Transverse colon (tissue), 4 donors: Measurements from ENCODE around the gene SLC22A14. TPM values are rescaled to one million over a fixed set of nuclear protein-coding genes. Genes with fewer than 3 reads are reported as not detected.
A peak's percentile ranks its signal among the peaks of the same experiment; 100 is the strongest.

ENCODE experiments used
- DNase-seq: peaks from one replicate; pipeline ENCODE4 v3.0.0-alpha.2; 2019
- H3K27ac ChIP-seq, 4 donors: fragments of 200-600 bp; sonication (generic); 2 replicates each; pipeline ENCODE4 v1.5.1; 2016 to 2018; ENCODE audit warnings: inconsistent platforms in 4 of 4
- H3K27me3 ChIP-seq: fragments of 200-600 bp; sonication (generic); 2 replicates; pipeline ENCODE4 v1.5.1; 2017; ENCODE audit warnings: inconsistent platforms
- H3K36me3 ChIP-seq, 4 donors: fragments of 200-600 bp; sonication (generic); 2 replicates each; pipeline ENCODE4 v1.5.1; 2017 to 2019; ENCODE audit warnings: inconsistent platforms in 4 of 4
- H3K4me1 ChIP-seq, 4 donors: fragments of 200-600 bp; sonication (generic); 2 replicates each; pipeline ENCODE4 v1.5.1; 2017 to 2020; ENCODE audit warnings: inconsistent platforms in 4 of 4
- H3K4me3 ChIP-seq, 4 donors: fragments of 200-600 bp; sonication (generic); 1 replicate in 1 of 4; 2 replicates in 3 of 4; pipeline versions ENCODE4 v1.5.1 to v1.6.1; 2017 to 2019; ENCODE audit warnings: inconsistent platforms in 4 of 4
- H3K9me3 ChIP-seq, 2 donors: fragments of 200-600 bp; sonication (generic); 2 replicates each; pipeline ENCODE4 v1.5.1; 2017 to 2019; ENCODE audit warnings: inconsistent platforms in 2 of 2
- EP300 ChIP-seq: sonication (generic); formaldehyde crosslinking; IDR thresholded peaks from one replicate; pipeline ENCODE4 v1.6.1; 2017; ENCODE audit warnings: antibody characterized with exemption, low read depth
- POLR2A ChIP-seq: fragments of 450-650 bp; IDR thresholded peaks from one replicate; pipeline ENCODE4 v1.6.1; 2016; ENCODE audit warnings: antibody characterized with exemption, mild to moderate bottlenecking, moderate library complexity
- POLR2AphosphoS5 ChIP-seq, 3 donors: sonication (generic); formaldehyde crosslinking; IDR thresholded peaks; one replicate each; pipeline ENCODE4 v1.6.1; 2016; ENCODE audit warnings: antibody characterized with exemption in 3 of 3
- WGBS, 2 donors: methylation state at CpG; one replicate each; pipeline ENCODE4 v1.1.5; 2018; ENCODE audit warnings: low coverage in 1 of 2; 5-methylcytosine and 5-hydroxymethylcytosine counted together
- in situ Hi-C, 4 donors: fragments of 200-750 bp; cut with MboI; loops; one replicate each; pipeline versions ENCODE4 v1.15.0 to v1.15.1; 2017; ENCODE audit warnings: low sequenced_read_pairs in 3 of 4, low pct_ligation_motif_present in 1 of 4, low pct_unique_long_range_greater_than_20kb in 1 of 4
- intact Hi-C: fragments of 100-400 bp; cut with DNase I; formaldehyde crosslinking; loops from one replicate; pipeline ENCODE4 v1.15.1; 2023; ENCODE audit warnings: low total_unique reads
- total RNA-seq, 4 donors: library from RNA; depleted of rRNA; stranded (reverse); fragments of >200 nt; gene quantifications; one replicate each; pipeline ENCODE4 v1.1.0, GENCODE V29; 2016
- TF ChIP-seq, protein P1 (sequence below), 5 experiments: fragments of 200-600 bp in 3 of 5; fragments of 450-650 bp in 2 of 5; sonication (generic) in 3 of 5; IDR thresholded peaks; 1 replicate in 2 of 5; 2 replicates in 3 of 5; pipeline ENCODE4 v1.5.1; 2016 to 2017; ENCODE audit warnings: antibody characterized with exemption in 5 of 5, inconsistent platforms in 3 of 5, mild to moderate bottlenecking in 2 of 5, moderate library complexity in 1 of 5

The SLC22A14 gene
- total RNA-seq, 4 donors from 2014 or later = 0.48 TPM; not detected in 3

- no peaks in the 10 kb centered on the region for H3K36me3 ChIP-seq
- in situ Hi-C loops (loop anchor here in 2 of 4 donors (10.0 kb wide), 2 partner anchors 131 to 141 kb away; no protein-coding TSS in a partner anchor), intact Hi-C loops (no loop called here)
- peaks cover 0 to 16% (median 11%) of the 10 kb centered on the region in 4 donors for H3K4me1 ChIP-seq
- TF ChIP-seq, protein P1, sequence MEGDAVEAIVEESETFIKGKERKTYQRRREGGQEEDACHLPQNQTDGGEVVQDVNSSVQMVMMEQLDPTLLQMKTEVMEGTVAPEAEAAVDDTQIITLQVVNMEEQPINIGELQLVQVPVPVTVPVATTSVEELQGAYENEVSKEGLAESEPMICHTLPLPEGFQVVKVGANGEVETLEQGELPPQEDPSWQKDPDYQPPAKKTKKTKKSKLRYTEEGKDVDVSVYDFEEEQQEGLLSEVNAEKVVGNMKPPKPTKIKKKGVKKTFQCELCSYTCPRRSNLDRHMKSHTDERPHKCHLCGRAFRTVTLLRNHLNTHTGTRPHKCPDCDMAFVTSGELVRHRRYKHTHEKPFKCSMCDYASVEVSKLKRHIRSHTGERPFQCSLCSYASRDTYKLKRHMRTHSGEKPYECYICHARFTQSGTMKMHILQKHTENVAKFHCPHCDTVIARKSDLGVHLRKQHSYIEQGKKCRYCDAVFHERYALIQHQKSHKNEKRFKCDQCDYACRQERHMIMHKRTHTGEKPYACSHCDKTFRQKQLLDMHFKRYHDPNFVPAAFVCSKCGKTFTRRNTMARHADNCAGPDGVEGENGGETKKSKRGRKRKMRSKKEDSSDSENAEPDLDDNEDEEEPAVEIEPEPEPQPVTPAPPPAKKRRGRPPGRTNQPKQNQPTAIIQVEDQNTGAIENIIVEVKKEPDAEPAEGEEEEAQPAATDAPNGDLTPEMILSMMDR (IDR thresholded peaks at IDR 0.05) = no peak
- TF ChIP-seq EP300 = no peak
- no peak for TF ChIP-seq POLR2AphosphoS5 (IDR thresholded peaks at IDR 0.05)
- TF ChIP-seq POLR2A = no peak
- H3K27me3 ChIP-seq = no peaks in the 10 kb centered on the region
- H3K27ac ChIP-seq = no peak overlapping the region
- WGBS, 2 donors = 94 to 100% methylated on average over 1 to 3 of the region's 3 CpGs
- no peak for DNase-seq
- no peaks in the 10 kb centered on the region for H3K9me3 ChIP-seq
- H3K4me3 ChIP-seq = no peak overlapping the region
These were observed 61.9 kb downstream of the SLC22A14 start for GRCh38 chr3:38343797-38344594.

DNA sequence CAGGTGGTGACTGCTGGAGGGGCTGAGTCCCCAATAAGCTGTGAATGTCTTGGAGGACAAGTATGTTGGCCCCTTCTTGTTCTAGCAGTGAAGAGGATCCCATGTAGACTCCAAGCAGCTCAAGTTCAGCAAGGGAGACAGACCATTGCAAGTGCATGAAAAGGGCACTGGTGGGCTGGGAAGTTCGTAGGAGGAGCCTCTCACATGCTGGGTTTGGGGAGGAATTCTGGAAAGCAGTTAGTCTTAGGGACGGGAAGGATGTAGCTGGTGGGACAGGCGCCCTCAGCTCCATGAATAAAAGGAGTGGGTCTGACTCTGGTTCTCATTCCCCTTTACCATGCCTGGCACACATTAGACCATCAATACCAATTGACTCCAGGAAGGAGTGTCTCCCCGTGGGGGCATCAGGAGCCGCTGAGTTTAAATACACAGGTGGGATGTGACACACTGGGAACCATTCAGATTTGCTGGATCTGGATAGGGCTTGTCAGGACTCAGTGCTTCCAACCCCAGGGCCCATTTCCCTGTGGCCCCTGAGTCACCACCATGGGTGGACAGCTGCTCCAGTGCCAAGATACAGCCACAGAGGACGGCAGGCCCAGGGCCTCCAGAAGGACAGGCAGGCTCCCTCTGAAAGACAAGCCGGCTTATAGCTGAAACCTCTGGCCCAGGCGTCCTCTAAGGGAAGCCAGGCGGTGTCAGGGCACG is 63.9 kb downstream of the SLC22A14 start:
- H3K27ac ChIP-seq = peak overlapping the region in 3 of 4 donors; percentile 77 to 84 (median 79)
- no peaks in the 10 kb centered on the region for H3K27me3 ChIP-seq
- intact Hi-C loops = loop anchor here (5.0 kb wide), 1 partner anchor 131 kb away; no protein-coding TSS in a partner anchor
- no peak for TF ChIP-seq POLR2AphosphoS5 (IDR thresholded peaks at IDR 0.05)
- TF ChIP-seq POLR2A = no peak
- TF ChIP-seq, protein P1 (IDR thresholded peaks at IDR 0.05) = no peak
- no peak for TF ChIP-seq EP300
- H3K36me3 ChIP-seq = no peaks in the 10 kb centered on the region
- no peak for DNase-seq
- 48 to 100% methylated on average over 3 to 9 of the region's 10 CpGs for WGBS, 2 donors
- peak overlapping the region in 2 of 4 donors; percentile 74 to 87 for H3K4me3 ChIP-seq
- H3K4me1 ChIP-seq = peaks cover 0 to 16% (median 11%) of the 10 kb centered on the region in 4 donors
- in situ Hi-C loops = loop anchor here (5.0 to 10.0 kb wide), 3 partner anchors 129 to 139 kb away; no protein-coding TSS in a partner anchor
- H3K9me3 ChIP-seq = no peaks in the 10 kb centered on the region

DNA sequence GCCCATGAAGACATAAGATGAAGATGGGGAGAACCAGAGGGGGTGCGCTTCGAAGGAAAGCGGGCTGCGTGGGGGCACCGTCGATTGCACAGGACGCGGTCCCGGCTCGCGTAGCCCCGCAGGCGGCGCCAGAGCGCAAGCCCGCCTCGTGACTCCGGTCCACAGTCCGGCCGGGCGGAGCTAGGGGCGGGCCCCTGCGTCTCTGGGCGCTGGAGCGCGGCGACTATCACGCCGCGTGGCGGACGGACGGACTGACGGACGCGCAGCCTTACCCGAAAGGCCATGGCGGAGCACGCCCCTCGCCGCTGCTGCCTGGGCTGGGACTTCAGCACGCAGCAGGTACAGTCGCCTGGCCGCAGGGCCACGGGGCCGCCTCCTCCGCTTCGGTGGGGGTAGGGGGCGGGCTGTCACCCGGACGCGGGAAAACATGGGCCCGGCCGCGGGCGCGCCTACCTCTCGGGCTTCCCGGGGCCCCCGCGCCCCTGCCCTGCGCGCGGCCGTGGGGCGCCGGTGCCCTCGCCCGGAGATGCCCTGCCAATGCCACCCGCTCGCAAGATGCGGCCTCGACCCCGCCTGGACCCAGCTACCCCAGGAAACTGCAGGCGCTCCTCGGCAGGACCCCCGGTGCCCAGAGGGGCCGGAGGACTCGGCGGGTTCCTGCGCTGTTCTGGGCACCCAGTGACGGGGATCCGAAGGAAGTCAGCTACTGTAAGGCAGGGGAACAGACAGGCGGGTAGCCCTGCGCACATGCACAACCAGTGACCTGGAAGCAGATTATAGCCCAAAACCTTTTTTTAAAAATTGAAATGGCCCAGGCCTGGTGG is 64.7 kb downstream of the SLC22A14 start, which contains the start of gene XYLB:
Gene XYLB (plus strand): TSS at position 199 of the 824 bp plus-strand sequence. CDS start 84 bp downstream, at position 283.
- H3K27ac ChIP-seq = peak within 1 kb of the TSS; percentile 76 to 84 (median 78)
- WGBS, 2 donors = 0% methylated on average over 31 of the region's 85 CpGs; no CpG with 5 or more reads in 1 of the 2 donors
- TF ChIP-seq POLR2AphosphoS5 (IDR thresholded peaks at IDR 0.05) (peak; percentile 52 to 79 (median 53)), EP300 (no peak), POLR2A (peak; percentile 59)
- TF ChIP-seq, protein P1 (IDR thresholded peaks at IDR 0.05) = peak; percentile 83 to 96 (median 86)
- no peaks in the 10 kb centered on the region for H3K36me3 ChIP-seq
- in situ Hi-C loops = loop anchor here (5.0 to 10.0 kb wide), 3 partner anchors 128 to 138 kb away; no protein-coding TSS in a partner anchor
- no peaks in the 10 kb centered on the region for H3K9me3 ChIP-seq
- H3K4me1 ChIP-seq = peaks cover 0 to 16% (median 11%) of the 10 kb centered on the region in 4 donors
- H3K27me3 ChIP-seq = no peaks in the 10 kb centered on the region
- DNase-seq = peak; percentile 90
- H3K4me3 ChIP-seq = peak within 1 kb of the TSS; percentile 41 to 87 (median 70)
- intact Hi-C loops = loop anchor here (5.0 kb wide), 1 partner anchor 131 kb away; no protein-coding TSS in a partner anchor
